ENCODE results near the gene SIPA1L3. TPM values are rescaled to one million over a fixed set of nuclear protein-coding genes. Genes with fewer than 3 reads are reported as not detected.

The SIPA1L3 gene
- total and polyA plus RNA-seq, 2 experiments from 2014 or later = 15.7 to 54.1 TPM

GRCh38 chr19:37998801-37999308, 91.8 kb downstream of the SIPA1L3 start:
- H3K9me2 ChIP-seq (ENCODE audit: insufficient read depth) = 0 out of 2 replicates have a peak, but pooled peaks cover 5% of the 10 kb centered on the region
- H3K79me2 ChIP-seq (replicated peaks; ENCODE audit: insufficient read depth) = peaks cover 29% of the 10 kb centered on the region
- Mint-ChIP-seq H3K4me1 (peaks cover 13% of the 10 kb centered on the region), H3K9me3 (peaks cover 3% of the 10 kb centered on the region; the same call in 1 of the 3 replicates), H3K36me3 (ENCODE audit: low read depth) (peaks cover 8% of the 10 kb centered on the region), H3K4me3 (no peak overlapping the region), H3K27me3 (ENCODE audit: insufficient read depth, low read depth, poor library complexity) (peaks cover 3% of the 10 kb centered on the region), H3K27ac (no peak overlapping the region; the same call in 1 of the 2 replicates)
- DNase-seq (ENCODE audit: low spot score) (no peak), ATAC-seq (no peak)
- H3F3A ChIP-seq (replicated peaks; ENCODE audit: low read depth) = peaks cover 3% of the 10 kb centered on the region; the same call in 1 of the 2 replicates
- H3K4me1 ChIP-seq (ENCODE audit: insufficient read depth) = peaks cover 10% of the 10 kb centered on the region
- no peak overlapping the region for H3K4me2 ChIP-seq
- no peak overlapping the region for H2AFZ ChIP-seq
- no peak overlapping the region for H3K4me3 ChIP-seq
- no peaks in the 10 kb centered on the region for H3K27me3 ChIP-seq (ENCODE audit: insufficient read depth)
- TF ChIP-seq REST (IDR thresholded peaks at IDR 0.05; ENCODE audit: unreplicated experiment) (no peak), ZNF462 (CRISPR knock-in tag; IDR thresholded peaks at IDR 0.05) (no peak), NANOG (IDR thresholded peaks at IDR 0.05; ENCODE audit: borderline replicate concordance) (no peak), JUNB (IDR thresholded peaks at IDR 0.05; ENCODE audit: unreplicated experiment) (no peak), EZH2phosphoT487 (IDR thresholded peaks at IDR 0.05; ENCODE audit: unreplicated experiment) (no peak), EZH2 (IDR thresholded peaks at IDR 0.05; ENCODE audit: low read depth, unreplicated experiment) (no peak), POLR2AphosphoS5 (IDR thresholded peaks at IDR 0.05; ENCODE audit: low read depth) (no peak), CREB1 (CRISPR knock-in tag; IDR thresholded peaks at IDR 0.05; ENCODE audit: low read depth) (no peak), ETS1 (IDR thresholded peaks at IDR 0.05) (no peak), CTCF (conservative IDR thresholded peaks at IDR 0.05; ENCODE audit: low read depth in 2 of 2) (no peak), STAT1 (IDR thresholded peaks at IDR 0.05; ENCODE audit: unreplicated experiment) (no peak)
- H3K27ac ChIP-seq (ENCODE audit: low read depth) = no peak overlapping the region
- H4K20me1 ChIP-seq (replicated peaks; ENCODE audit: insufficient read depth) = no peaks in the 10 kb centered on the region; the same call in none of the 2 replicates
- no peaks in the 10 kb centered on the region for H3K36me3 ChIP-seq (ENCODE audit: insufficient read depth)

All from GM23338 (cell line).